Measurements from ENCODE around the gene ZNF784. TPM values are rescaled to one million over a fixed set of nuclear protein-coding genes. Genes with fewer than 3 reads are reported as not detected.

The ZNF784 gene
- polyA plus RNA-seq, 3 donors, result 9.1 to 10.8 (median 10.0) TPM

GRCh38 chr19:55622242-55622969 is 2.0 kb downstream of the ZNF784 start:
- no peak for DNase-seq (ENCODE audit: low read depth in 3 of 3, low spot score in 2 of 3)

- DNase-seq (ENCODE audit: low read depth in 3 of 3, low spot score in 2 of 3), result no peak
These were observed 2.6 kb downstream of the ZNF784 start for GRCh38 chr19:55621673-55622231.

- no peak for DNase-seq (ENCODE audit: low read depth in 3 of 3, low spot score in 2 of 3)
These were observed 3.1 kb downstream of the ZNF784 start for GRCh38 chr19:55621205-55621672.

DNA sequence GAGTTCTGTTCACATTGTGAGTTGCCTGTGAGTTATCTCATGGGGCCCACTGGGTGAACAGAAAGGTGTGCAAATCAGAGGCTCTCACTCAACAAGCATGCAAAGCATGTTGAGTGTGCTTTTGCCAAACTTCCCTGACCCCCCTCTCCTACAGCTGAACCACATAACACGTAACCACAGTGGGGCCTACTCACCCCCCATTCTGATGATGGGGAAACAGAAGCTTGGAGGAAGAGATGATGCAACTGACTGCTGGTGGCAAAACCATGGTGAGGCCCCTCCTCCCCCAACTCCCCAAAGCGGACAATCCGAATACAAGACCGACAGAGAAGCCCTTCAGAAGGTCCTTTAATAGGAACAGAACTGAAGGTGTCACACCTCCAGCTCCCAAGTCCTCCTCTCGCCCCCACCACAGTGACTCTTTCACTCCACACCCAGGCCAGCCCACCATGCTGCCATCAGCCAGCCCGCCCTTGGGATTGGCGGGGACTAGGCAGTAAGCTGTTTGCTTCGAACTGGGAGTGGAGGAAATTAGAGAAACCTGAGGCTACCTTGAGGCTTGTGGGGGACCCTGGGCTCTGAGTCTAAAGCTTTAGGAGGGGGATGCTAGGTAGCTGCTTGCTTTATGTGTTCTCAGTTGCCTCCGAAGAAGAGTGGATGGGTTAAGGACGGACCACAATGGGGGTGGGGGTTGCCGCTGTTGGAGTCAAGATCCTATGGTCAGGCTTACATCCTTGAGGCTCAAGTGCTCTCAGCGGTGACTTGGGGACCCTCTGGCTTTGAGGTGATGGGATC is 3.8 kb downstream of the ZNF784 start:
- DNase-seq (ENCODE audit: low read depth in 3 of 3, low spot score in 2 of 3), result no peak

- no peak for DNase-seq (ENCODE audit: low read depth in 3 of 3, low spot score in 2 of 3)
These were observed 5.1 kb downstream of the ZNF784 start for GRCh38 chr19:55619286-55619685.

- no peak for DNase-seq (ENCODE audit: low read depth in 3 of 3, low spot score in 2 of 3)
These were observed 5.9 kb downstream of the ZNF784 start for GRCh38 chr19:55618426-55618825.

DNA sequence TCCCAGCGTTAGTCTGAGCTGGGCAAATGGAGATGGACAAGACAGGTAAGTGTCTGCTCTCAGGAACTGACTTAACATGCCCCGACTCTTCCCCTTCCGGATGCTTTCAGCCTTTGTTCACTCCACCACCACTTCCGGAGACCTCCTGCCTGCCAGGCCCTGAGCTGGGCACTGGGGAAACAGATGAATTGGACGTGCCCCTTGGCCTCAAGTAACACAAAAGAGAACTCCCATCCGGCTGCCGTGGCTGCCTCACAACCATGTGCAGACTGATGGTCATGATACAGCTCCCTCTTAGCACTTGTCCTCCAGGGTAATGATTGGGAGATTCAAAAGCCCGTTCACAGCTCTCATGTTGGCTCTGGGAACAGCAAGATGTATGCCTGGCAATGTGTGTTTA is 6.9 kb downstream of the ZNF784 start:
- no peak for DNase-seq (ENCODE audit: low read depth in 3 of 3, low spot score in 2 of 3)

DNA sequence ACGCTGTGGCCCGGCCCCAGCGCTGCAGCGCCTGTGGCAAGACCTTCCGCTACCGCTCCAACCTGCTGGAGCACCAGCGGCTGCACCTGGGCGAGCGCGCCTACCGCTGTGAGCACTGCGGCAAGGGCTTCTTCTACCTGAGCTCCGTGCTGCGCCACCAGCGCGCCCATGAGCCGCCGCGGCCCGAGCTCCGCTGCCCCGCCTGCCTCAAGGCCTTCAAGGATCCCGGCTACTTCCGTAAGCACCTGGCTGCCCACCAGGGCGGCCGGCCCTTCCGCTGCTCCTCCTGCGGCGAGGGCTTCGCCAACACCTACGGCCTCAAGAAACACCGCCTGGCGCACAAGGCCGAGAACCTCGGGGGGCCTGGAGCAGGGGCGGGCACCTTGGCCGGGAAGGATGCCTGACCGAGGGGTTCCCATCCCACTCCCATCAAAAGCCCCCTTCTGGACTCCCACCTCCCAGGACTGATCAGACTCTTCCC is 7.9 kb downstream of the ZNF784 start:
- DNase-seq (ENCODE audit: low read depth in 3 of 3, low spot score in 2 of 3), result no peak

DNA sequence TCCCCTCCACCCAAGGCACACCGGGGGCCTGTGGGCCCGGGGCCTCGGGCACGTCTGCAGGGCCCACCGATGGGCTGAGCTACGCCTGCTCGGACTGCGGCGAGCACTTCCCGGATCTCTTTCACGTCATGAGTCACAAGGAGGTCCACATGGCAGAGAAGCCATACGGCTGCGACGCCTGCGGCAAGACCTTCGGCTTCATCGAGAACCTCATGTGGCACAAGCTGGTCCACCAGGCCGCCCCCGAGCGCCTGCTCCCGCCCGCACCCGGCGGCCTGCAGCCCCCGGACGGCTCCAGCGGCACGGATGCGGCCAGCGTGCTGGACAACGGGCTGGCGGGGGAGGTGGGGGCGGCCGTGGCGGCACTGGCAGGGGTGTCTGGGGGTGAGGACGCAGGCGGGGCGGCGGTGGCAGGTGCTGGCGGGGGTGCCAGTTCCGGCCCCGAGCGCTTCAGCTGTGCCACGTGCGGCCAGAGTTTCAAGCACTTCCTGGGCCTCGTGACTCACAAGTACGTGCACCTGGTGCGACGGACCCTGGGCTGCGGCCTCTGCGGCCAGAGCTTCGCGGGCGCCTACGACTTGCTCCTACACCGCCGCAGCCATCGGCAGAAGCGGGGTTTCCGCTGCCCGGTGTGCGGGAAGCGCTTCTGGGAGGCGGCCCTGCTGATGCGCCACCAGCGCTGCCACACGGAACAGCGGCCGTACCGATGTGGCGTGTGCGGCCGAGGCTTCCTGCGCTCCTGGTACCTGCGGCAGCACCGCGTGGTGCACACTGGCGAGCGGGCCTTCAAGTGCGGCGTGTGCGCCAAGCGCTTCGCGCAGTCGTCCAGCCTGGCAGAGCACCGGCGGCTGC is 8.6 kb downstream of the ZNF784 start:
- DNase-seq (ENCODE audit: low read depth in 3 of 3, low spot score in 2 of 3), result no peak

GRCh38 chr19:55614711-55615542 is 9.4 kb downstream of the ZNF784 start:
- no peak for DNase-seq (ENCODE audit: low read depth in 3 of 3, low spot score in 2 of 3)

DNA sequence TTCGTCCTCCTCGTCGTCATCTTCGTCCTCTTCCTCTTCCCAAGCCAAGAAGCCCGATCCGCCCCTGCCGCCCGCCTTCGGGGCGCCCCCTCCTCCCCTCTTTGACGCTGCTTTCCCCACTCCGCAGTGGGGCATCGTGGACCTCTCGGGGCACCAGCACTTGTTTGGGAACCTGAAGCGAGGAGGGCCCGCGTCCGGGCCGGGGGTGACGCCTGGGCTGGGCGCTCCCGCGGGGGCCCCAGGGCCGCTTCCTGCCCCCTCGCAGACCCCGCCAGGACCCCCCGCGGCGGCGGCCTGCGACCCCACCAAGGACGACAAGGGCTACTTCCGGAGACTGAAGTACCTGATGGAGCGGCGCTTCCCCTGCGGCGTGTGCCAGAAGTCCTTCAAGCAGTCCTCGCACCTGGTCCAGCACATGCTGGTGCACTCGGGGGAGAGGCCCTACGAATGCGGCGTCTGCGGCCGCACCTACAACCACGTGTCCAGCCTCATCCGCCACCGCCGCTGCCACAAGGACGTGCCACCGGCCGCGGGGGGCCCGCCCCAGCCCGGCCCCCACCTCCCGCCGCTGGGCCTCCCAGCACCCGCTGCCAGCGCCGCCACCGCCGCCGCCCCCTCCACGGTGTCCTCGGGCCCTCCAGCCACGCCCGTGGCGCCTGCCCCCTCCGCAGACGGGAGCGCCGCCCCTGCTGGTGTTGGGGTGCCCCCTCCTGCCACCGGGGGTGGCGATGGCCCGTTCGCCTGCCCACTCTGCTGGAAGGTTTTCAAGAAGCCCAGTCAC is 10.2 kb downstream of the ZNF784 start:
- no peak for DNase-seq (ENCODE audit: low read depth in 3 of 3, low spot score in 2 of 3)

DNA sequence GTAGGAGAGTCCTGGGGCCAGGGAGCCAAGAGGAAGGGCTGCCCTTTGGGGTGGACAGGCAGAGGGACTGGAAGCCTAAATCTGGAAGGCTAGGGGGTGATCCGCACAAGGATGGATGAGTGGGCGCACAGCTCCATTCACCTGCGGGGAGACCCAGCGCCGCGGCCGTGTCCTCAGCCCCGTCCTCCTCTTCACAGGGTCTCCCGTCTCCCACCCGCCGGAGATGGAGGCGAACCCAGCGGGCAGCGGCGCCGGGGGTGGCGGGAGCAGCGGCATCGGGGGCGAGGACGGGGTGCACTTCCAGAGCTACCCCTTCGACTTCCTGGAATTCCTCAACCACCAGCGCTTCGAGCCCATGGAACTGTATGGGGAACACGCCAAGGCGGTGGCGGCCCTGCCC is 11.0 kb downstream of the ZNF784 start:
- DNase-seq (ENCODE audit: low read depth in 3 of 3, low spot score in 2 of 3), result no peak

GRCh38 chr19:55611983-55612645 is 12.3 kb downstream of the ZNF784 start:
- no peak for DNase-seq (ENCODE audit: low read depth in 3 of 3, low spot score in 2 of 3)

GRCh38 chr19:55611300-55611982 is 12.9 kb downstream of the ZNF784 start:
- DNase-seq (ENCODE audit: low read depth in 3 of 3, low spot score in 2 of 3), result no peak

DNA sequence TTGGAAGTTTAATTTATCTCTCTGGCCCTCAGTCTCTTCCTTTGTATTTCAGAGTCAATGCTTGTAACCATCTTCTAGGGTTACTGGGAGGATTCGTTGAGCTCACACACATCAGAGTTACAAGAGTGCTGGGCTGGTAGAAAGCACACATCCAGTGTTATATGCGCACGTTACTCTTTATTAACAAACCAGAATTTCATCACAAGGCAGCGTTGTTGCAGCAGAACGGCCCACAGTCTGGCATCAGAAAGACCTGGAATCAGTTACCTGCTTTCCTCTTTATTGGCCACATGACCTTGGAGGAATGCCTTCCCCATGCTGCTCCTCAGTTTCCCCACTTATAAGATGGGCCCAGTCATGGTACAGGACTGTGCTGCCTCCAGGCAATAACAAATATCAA is 15.0 kb downstream of the ZNF784 start:
- no peak for DNase-seq (ENCODE audit: low read depth in 3 of 3, low spot score in 2 of 3)

DNA sequence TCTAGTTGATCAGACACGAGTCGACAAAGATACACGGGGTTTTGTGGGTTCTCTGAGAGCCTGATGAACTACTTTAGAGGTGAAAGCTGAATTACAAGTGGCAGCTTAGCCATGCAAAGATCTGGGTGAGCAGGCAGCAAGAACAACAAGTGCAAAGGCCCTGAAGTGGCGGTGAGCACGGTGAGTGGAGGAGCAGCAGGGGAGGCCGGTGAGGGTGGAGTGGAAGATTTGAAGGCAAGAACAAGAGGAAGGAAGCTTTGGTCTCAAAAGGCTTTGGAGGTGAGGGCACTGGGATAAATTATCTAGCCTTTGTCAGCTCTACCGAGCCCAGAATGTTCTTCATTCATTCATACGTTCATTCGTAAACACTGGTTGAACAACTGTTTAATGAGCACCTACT is 17.5 kb downstream of the ZNF784 start:
- no peak for DNase-seq (ENCODE audit: low read depth in 3 of 3, low spot score in 2 of 3)

- no peak for DNase-seq (ENCODE audit: low read depth in 3 of 3, low spot score in 2 of 3)
These were observed 17.9 kb downstream of the ZNF784 start for GRCh38 chr19:55606471-55606787.

Measured in right renal cortex interstitium (tissue), 3 donors.